HG02588 (cell line): ENCODE data around the gene HOXA3.

Experiments
- ATAC-seq: cut with Tn5 transposase; IDR thresholded peaks from one replicate; pipeline ENCODE4 v1.9.1; 2021; ENCODE audit warnings: mild to moderate bottlenecking, moderate library complexity; ENCODE audit not compliant: unreplicated experiment

HOXA3 gene

DNA sequence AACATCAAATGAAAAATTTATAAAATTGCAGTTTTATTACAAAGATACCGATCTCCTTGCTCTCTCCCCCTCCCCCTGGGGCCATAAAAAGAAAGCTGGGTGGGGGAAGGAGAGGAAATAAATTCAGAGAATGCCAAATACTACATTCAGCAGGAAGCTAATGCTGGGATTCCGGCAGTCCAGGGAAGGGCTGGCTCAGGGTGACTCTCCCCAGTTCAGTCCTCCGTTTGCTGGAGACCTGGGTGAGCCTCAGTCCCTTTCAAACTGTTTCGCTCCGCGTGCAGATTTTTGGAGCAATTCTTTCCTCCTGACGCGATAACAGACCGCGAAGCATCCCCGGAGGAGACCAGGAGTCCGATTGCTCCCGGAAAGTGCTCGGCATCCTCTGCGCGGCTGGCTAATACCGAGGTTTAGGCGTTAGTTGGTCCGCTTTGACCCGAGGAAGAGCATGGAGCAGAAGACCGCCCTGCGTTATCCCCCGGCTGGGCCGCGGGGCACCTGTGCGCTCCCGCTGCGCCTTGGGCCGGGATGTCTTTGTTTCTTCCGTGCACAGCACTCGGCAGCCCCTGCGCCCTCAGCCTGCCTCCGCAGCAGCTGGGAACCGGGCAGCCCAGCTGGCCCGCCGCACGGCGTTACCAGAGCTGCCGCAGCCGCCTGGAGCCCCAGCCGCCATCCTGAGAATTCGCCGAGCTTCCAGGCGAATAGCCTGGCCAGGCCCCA is 46.0 kb downstream of the HOXA3 start:
- no peak for ATAC-seq

DNA sequence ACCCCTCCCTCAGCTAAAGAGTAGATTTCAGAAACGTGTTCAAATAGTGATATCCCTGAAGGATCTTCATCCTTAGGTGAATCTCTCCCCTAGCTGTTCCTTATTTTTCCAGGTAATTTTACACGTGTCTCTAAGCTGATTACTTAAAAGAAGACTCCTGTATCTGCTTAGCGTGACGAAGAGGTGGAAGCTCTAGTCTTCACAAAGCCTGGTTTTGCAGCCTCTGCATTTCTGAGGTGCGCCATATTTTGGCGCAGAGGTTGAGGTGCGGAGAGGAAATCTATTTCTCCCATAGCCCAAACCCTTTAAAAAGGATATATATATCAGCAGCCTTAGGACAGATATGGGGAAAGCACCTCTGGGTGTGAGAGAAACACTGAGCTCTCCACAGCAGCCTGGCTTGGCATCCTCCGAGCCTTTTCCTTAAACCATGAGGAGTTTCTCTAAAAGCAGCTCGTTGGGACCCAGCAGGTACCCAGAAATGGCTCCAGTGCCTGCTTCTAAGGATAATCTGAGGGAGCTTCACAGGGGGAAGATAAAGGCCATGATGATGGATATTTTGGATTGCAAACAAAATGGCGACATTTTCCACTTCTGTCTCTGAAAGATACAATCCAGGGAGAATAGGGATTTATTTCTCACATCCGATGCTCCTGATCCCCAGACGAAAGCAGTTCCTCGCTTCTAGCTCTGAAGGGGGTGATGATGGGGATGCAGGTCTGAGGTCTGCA is 46.9 kb downstream of the HOXA3 start:
- no peak for ATAC-seq

DNA sequence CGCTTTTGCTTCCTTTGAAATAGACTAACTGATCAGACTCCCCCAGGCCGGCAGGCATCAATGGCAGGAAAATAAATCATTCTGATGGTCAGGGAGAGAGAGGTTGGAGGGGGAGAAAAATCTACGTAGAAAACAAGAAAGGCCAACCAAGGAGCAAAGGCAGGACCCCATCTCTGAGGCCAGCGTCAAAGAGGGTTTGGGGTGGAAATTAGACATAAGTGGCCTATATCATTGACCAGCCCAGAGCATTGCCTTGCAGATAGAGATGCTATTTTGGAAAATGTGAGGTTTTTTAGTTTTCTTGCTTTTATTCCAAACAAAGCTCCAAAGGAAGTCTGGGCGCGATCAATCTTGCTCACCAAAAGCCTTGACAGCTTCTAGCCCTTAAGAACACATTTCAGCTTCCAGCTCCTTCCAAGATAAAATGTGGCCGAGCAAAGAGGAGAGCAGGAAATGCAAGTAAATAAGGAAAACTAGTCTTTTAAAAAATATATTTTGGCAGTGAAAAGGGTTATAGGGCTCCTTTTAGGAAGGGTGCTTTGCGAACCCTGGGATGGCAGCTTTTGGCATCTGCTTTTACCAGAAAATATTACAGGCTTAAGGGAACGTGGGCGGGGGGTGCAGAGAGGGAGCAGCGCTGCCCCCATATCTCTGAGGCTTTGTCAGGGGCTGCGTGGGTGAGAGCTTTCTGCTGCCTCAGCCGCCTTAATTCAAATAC is 47.9 kb downstream of the HOXA3 start:
- ATAC-seq: no peak

DNA sequence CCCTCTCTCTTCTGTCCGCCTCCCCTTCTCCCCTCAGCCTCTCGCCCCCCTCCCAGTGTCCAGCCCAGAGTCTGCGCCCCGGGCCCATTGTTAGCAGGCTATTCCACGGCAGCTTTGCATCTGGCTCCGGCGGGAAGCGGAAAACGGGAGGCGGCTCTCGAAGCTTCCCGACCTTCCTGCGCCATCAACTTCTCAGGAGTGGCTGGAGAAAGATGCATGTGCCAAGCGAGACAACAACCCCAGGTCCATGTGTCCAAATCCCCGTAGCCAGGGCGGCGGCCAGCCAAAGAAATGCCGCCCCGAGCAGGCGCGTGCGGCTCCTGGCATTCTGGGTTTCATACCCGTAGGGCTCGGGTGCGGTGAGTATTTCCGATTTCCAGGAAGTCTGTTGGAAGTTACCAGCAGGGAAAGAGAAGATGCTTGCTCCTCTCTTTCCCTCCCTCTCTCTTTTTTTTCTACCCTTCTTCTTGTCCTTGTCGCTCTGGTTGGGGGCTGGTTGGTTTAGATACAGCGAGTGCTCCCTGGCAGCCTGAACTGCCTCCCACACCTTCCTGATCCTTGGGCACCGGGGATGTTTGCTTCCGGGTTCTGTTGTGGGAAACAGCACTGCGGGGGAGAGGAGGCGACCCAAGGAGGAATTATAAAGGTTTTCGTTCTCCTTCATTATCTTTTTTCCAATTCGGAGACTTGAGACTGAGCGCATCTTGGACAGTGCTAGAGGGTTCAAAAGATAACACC is 48.7 kb downstream of the HOXA3 start:
- no peak for ATAC-seq

DNA sequence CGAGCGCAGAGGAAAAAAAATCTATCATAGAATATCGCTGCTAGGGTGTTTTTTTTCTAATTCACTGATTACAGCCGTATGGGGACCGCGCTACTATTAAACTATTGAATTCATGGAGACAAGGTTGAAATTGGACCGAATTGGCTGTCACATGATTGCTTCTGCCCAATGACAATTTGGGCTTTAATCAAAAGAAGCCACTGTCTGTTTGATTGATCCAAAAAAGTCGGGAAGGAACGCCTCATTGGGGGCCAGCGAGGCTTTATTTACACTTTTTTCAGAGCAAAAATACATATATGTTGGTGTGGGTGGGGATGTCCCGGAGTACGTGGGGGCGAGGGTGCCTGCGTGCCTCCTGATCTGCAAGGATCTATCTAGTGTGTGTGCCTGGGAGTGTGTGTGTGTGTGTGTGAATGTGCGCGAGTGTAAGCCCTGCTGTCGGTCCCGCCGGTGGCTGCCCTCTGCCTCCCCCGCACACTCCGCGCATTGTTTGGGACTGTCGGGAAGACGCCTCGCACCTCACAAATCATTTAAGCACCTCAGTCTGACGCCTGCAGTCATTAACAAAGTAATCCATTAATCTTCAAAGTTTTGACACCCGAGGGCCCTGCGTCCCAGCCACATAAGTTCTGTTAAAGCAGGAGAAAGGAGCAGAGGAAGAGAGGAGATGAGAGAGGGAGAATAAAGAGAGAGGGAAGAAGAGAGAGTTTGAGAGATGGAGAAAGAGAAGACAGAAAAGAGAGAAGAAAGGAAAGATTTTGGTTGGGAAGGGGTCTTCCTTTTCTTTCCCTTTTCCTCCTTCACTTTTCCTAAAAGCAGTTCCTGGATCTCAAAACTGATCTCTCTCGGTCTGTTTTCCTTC is 49.6 kb downstream of the HOXA3 start, which contains the start of gene HOXA2:
TSS of gene HOXA2 (minus strand) at position 103 of the 862 bp plus-strand sequence. CDS start 183 bp downstream, outside the sequence.
- ATAC-seq: no peak

GRCh38 chr7:27101957-27102580 is 50.3 kb downstream of the HOXA3 start:
- ATAC-seq: no peak

DNA sequence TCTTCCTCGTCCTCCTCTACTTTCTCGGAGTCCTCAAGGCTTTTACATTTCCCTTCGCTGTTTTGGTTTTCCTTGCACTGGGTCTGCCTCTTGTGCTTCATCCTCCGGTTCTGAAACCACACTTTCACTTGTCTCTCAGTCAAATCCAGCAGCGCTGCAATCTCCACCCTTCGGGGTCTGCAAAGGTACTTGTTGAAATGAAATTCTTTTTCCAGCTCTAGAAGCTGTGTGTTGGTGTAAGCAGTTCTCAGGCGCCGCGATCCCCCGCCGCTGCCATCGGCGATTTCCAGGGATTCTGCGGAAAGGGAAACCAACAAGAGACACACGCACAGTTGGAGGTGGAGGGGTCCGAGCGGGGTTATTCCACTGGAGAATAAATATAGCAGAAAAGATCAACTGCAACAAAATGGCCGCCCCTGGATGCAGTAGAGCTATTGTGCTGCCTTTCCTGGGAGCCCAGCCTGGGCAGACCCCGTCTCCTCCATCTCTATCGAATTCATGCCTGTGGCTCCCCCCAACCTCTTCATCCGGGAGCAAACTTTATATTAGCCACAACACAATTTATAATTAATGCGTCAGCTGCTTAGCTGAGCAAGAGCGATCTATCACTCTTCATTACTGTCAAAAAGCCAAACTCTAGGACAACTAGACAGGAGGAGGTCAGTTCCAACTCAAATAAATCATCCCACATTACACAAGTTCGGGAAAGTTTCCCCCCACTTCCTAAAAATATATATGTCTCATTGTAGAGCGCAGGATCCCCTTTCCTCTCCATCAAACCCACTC is 51.0 kb downstream of the HOXA3 start:
- no peak for ATAC-seq

DNA sequence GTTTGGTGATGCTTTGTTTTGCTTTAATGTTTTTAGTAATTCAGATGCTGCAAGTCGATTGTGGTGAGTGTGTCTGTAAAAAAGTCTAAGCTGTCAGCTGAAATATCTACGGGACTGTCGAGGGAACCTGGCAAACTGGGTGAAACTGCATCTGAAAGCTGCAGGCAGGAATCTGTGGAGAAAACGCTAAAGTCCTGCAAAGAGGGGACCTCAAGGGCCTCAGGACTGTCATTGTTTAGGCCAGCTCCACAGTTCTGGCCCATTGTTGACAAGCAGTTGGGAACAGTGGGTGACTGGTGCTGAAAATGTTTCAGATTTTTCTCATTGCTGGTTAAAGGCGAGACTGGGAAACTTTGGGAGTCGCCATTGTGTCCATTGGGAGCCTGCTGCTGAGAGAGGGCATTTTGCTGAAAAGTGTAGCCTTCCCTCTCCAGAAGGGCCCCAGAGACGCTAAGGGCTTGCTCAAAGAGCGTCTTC is 51.7 kb downstream of the HOXA3 start:
- no peak for ATAC-seq

- no peak for ATAC-seq
Observed at GRCh38 chr7:27099453-27100370, 52.7 kb downstream of the HOXA3 start.

DNA sequence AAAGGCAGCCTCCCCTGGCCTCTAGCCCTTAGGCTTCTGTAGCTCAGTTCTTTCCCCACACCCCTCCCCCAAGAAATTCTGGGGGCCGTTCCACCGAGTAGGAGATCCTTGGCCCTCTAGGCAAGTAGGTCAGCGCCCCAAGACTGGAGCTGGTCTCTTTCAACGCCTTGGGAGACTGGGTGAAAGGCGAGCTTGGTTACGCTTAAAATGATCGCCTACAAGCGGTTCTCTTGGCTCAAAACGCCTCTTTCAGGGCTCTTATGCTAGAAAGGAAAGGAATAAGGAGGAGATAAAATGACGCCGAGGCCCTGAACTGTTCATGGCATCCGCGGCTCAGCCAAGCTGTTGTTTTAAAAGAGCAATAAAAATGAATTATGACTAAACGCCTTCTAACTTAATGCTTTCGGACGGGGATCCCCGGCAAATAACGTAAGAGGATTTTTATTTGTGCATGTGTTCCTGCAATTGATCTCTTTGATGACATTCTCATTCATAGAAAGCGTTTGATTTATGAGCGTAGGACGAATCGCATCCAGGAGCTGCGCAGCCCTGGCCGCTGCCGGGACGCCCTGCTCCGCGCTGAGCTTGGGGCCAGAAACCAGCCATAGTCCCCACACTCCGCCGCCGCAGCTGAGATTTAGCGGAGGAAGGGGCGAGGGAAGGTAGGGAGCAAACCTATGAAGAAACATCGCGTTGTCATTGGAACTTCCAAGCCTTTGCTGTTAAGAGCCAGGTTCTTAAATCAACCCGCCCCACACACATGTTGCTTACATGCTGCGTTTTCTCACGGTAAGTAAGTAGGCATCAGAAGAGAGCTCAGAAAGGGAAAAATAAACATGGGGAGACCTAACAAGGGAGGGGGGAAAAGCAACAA is 53.6 kb downstream of the HOXA3 start:
- ATAC-seq: no peak

DNA sequence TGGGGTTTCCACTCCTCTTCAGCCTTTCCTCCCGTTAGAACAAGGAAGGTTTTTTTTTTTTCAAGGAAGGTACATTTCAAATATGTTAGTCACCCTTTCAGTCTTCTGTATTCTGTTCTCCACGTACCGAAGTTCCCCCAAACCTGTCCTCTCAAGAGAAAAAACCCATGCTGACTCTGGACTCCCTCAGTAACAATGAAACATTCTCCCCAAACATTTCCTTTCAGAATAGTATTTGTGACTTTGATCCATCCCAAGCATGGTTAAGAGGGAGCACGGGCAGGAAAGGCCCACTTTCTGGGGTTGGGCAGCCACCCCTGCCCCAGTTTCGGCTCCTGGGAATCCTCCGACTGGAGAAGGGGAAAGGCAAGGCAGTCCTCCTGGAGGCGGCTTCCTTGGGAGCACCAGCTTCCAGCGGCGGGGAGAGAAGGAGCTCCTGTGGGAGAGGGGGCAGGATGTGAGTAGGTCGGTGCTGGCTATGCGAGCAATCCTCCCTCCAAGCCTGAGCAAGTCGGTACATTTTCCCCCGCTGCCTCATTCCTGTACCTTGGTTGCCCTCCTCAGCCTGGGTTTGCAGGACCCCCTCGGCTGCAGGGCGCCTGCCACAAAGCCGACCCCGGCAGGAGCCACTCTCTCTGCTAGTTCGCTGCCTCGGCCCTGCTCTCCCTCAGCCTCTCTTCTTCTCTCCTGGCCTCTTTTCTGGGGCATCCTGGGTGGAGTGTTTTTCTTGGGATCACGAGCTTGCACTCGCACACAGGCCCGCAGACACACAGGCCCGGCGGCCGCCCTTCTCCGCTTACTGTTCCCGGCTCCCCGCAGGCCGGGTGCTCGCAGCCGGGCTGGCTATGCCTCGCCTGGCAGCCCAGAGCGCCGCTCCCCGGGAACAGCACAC is 54.5 kb downstream of the HOXA3 start:
- ATAC-seq: no peak

DNA sequence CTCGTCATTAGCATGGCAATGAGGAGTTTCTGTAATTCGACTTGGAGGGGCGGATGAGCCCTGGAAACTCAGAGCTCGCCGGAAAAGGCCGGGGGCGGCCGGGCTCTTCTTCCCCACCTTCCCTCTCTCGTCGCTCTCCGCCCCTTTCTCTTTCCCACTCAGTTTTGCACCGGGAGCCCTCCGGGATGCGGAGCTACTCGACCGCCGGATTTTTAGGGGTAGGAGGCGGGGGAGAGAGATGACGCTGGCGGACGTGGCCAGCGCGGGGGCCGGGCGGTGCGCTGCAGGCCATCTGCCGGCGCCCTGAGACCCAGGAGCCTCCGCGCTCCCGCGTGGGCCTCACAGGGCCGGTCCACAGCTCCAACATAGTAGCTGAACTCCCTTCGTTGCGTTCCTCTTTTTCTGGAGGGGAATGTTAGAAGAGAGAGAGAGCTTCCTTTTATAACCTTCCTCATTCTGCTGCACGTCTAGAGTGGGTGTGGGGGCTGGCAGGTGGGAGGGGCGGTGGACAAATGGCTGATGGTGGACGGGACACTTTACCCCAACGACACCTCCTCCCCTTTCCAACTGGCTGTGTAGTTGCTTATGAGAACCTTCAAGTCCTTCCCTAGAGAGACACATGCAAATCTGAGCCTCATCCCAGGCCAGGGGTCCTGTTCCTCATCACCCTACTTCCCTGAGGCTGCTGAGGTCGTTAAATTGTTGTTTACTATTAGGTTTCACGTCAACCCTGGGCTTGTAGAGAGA is 55.4 kb downstream of the HOXA3 start:
- no peak for ATAC-seq

- peak; percentile 89 for ATAC-seq
Observed at GRCh38 chr7:27095897-27096767, 56.3 kb downstream of the HOXA3 start, which contains the start of gene HOXA1. Gene HOXA1, minus strand, starts transcription at chr7:27096000. Its CDS starts 88 bp downstream, at chr7:27095912.
